ENCODE measurements around the gene ACR. TPM values are rescaled to one million over a fixed set of nuclear protein-coding genes. Genes with fewer than 3 reads are reported as not detected.

Gene ACR
- total and polyA plus RNA-seq, 2 of the 13 experiments (the other 11 are each of a cell fraction or from before 2014, with no cell fraction given), result 0.15 TPM; not detected in 1

DNA sequence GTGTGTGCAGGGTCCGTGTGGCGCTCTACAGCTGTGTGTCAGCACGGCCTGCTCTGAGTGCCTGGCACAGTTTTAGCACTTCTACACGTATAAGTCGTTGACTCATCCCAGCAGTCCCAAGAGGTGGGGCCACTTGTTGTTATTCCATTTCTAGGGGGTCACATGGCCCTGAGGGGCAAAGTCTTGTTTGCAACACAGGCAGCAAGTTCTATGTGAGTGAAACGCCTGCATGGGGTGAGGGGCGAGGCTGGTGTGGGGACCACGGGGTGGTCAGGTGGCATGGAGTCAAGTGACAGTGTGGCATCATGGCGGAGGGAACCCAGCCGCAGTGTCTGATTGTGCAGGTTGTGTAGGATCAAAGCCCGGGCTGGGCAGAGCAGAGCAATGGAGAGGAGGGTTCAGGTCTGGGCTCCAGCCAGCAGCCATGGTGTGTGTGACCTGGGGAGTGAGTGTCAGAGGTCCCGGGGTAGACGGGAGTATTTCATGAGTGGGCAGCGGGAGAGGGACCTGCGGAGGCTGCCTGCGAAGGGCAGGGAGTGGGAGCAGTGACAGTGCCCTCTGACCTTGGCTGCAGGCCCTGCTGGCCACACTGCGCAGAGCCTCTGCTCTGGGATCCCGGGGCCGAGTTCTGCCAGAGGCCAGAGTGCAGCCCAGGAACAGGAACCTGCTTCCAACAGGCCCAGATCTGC lies 37.5 kb upstream of the ACR start (continued):
- TF ChIP-seq ZNF512B (CRISPR knock-in tag; IDR thresholded peaks at IDR 0.05; ENCODE audit: borderline replicate concordance), result no peak
- no peak for TF ChIP-seq ZNF10 (CRISPR knock-in tag; IDR thresholded peaks at IDR 0.05; ENCODE audit: borderline replicate concordance, low read depth)
- TF ChIP-seq ZNF33A (CRISPR knock-in tag; IDR thresholded peaks at IDR 0.05; ENCODE audit: borderline replicate concordance), result no peak; the same call in 1 of the 2 replicates
- TF ChIP-seq ZNF17 (CRISPR knock-in tag; IDR thresholded peaks at IDR 0.05), result no peak
- TF ChIP-seq, protein P1, sequence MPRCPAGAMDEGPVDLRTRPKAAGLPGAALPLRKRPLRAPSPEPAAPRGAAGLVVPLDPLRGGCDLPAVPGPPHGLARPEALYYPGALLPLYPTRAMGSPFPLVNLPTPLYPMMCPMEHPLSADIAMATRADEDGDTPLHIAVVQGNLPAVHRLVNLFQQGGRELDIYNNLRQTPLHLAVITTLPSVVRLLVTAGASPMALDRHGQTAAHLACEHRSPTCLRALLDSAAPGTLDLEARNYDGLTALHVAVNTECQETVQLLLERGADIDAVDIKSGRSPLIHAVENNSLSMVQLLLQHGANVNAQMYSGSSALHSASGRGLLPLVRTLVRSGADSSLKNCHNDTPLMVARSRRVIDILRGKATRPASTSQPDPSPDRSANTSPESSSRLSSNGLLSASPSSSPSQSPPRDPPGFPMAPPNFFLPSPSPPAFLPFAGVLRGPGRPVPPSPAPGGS (CRISPR knock-in tag; IDR thresholded peaks at IDR 0.05), result 0 out of 2 replicates have a peak, but pooled peaks have one; percentile 61
- TF ChIP-seq ZNF280D (CRISPR knock-in tag; IDR thresholded peaks at IDR 0.05), result no peak; the same call in 1 of the 2 replicates
- peak; percentile 66 for TF ChIP-seq ZNF574 (CRISPR knock-in tag; IDR thresholded peaks at IDR 0.05)
- peak; percentile 96; the same call in 1 of the 2 replicates for TF ChIP-seq MIER3 (CRISPR knock-in tag; IDR thresholded peaks at IDR 0.05; ENCODE audit: borderline replicate concordance)
- peak; percentile 72 for TF ChIP-seq MIXL1 (CRISPR knock-in tag; IDR thresholded peaks at IDR 0.05)
- peak; percentile 81 for TF ChIP-seq IRF2 (CRISPR knock-in tag; IDR thresholded peaks at IDR 0.05)
- TF ChIP-seq ZNF720 (CRISPR knock-in tag; IDR thresholded peaks at IDR 0.05), result no peak
- peak; percentile 83; the same call in 1 of the 2 replicates for TF ChIP-seq HIC2 (CRISPR knock-in tag; IDR thresholded peaks at IDR 0.05; ENCODE audit: low read depth)
- no peak for TF ChIP-seq ZNF20 (CRISPR knock-in tag; IDR thresholded peaks at IDR 0.05)
- peak; percentile 37; the same call in 1 of the 2 replicates for TF ChIP-seq ZNF143 (CRISPR knock-in tag; IDR thresholded peaks at IDR 0.05)
- TF ChIP-seq SUZ12 (IDR thresholded peaks at IDR 0.05; ENCODE audit: low read depth, low read length), result no peak

Measured in HepG2 (cell line).